Measurements from ENCODE around the gene HPN. TPM values are rescaled to one million over a fixed set of nuclear protein-coding genes. Genes with fewer than 3 reads are reported as not detected.

HPN gene
- total and polyA plus RNA-seq, 2 of the 13 experiments (the other 11 are each of a cell fraction or from before 2014, with no cell fraction given) = 46.7 to 261 TPM

DNA sequence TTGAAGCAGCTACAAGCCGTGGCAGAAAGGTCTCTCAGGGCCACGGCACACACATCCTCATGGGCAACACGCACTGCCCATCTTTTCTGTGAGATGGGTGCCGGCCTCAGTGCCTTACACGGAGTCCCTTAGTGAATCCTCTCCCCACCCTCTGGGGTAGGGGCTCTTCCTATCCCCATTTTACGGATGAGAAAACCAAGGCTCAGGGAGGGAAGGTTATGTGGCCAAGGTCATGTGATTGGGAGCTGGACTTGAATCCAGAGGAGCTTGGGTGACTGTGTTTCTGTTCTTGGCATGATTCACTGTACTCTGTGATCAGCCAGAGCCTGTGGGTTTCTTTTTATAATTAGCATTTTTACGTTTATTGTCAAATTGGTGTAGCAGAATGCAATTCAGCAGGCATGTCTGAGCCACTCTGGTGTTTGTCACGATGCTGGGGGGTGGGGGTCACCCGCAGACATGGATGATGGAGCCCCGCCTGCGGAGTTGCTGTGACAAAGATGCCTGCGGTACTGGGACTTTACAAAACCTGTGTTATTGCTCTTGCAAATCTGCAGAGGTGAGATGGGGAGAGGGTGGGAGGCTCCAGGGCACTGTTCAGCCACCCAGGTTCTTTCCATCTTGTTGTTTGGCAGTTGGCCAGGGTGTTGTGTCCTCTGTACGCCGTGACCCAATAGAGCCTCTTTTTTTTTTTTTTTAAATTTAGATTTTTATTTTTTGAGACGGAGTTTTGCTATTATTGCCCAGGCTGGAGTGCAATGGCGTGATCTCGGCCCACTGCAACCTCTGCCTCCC lies 6.7 kb upstream of the HPN start:
- Histone ChIP-seq H3K9ac (ENCODE audit: insufficient read depth, low read depth, low read length) (no peak overlapping the region), H3K36me3 (replicated peaks in 1 of 2; ENCODE audit: control insufficient read depth in 1 of 2, insufficient read depth in 2 of 2, low read length in 2 of 2) (peaks cover 1 to 15% of the 10 kb centered on the region in 2 experiments; a peak in 1 of 5 replicates), H2AFZ (ENCODE audit: low read length) (no peak overlapping the region), H3K4me3 (replicated peaks in 1 of 3; ENCODE audit: insufficient read depth in 1 of 3, low read depth in 2 of 3, low read length in 3 of 3) (no peak overlapping the region), H4K20me1 (ENCODE audit: insufficient read depth, low read length) (no peaks in the 10 kb centered on the region), H3K9me3 (ENCODE audit: low read length) (no peaks in the 10 kb centered on the region), H3K79me2 (ENCODE audit: insufficient read depth, low read length) (no peaks in the 10 kb centered on the region), H3K4me2 (ENCODE audit: low read depth, low read length) (no peak overlapping the region), H3K27me3 (ENCODE audit: control insufficient read depth in 1 of 2, insufficient read depth in 2 of 2, low read length in 2 of 2) (peaks cover 0 to 4% of the 10 kb centered on the region in 2 experiments; a peak in 1 of 5 replicates), H3K4me1 (ENCODE audit: insufficient read depth, low read length) (peaks cover 38% of the 10 kb centered on the region), H3K27ac (ENCODE audit: extremely low read length, insufficient read depth, low read length) (no peak overlapping the region)
- WGBS (ENCODE audit: low lambda C conversion rate) = 96% methylated on average over 17 of the region's 17 CpGs
- DNase-seq (ENCODE audit: low spot score) (no peak), ATAC-seq (no peak), FAIRE-seq (no peak)
- ChIA-PET CTCF (ENCODE audit: low intra/inter-chr PET ratio, low total read pairs) (no interaction called here), POLR2A (interaction anchor here (1.0 to 1.1 kb wide), 2 partner anchors 10 to 29 kb away, joined by 3 read pairs; no protein-coding TSS in a partner anchor)
- in situ Hi-C loops (cut with HindIII; ENCODE audit: extremely low pct_ligation_motif_present, low pct_unique_long_range_greater_than_20kb) = no loop called here
- BruUV-seq (replicated peaks) = no TSS peak
- intact Hi-C loops (cut with micrococcal nuclease; ENCODE audit: unreplicated experiment) = no loop called here
- TF ChIP-seq ZNF629 (CRISPR knock-in tag; conservative IDR thresholded peaks at IDR 0.05) = peak; percentile 81
- TF ChIP-seq, protein P1, sequence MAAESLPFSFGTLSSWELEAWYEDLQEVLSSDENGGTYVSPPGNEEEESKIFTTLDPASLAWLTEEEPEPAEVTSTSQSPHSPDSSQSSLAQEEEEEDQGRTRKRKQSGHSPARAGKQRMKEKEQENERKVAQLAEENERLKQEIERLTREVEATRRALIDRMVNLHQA (CRISPR knock-in tag; IDR thresholded peaks at IDR 0.05) = no peak

DNA sequence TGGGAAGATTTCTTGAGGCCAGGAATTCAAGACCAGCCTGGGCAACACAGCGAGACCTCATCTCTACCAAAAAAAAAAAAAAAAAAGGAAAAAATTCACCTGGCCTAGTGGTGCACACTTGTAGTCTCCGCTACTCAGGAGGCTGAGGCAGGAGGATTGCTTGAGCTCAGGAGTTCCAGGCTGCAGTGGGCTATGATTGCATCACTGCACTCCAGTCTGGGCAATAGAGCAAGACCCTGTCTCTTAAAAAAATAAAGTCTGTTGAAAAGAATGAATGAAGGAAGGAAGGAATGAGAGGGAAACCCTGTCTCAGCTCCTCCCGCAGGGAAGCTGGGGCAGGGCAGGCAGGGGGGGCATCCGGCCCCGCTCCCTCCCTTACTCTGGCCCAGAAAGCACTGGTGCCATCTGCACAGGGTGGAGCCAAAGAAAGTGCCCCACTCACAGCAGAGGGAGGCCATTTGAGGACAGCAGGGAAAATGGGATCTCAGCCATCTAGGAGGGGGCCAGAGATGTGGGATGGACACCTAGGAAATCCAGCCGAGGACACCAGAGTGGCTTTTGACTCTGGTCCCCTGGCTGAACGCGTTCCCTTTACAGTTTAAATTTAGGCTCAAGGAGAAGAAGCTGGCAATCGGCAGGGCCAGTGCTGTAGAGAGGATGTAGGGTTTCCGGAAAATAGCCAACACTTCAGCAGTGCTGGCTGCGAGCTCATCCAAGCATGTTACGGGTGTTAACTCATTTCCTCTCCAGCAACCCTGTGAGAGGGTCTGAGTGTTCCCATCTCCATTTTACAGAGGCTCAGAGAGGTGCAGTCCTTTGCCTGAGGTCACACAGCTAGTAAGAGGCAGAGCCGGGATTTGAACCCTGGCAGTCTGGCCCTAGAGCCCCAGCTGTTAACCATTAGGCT lies 3.6 kb upstream of the HPN start:
- H3K36me3 ChIP-seq (replicated peaks in 1 of 2; ENCODE audit: control insufficient read depth in 1 of 2, insufficient read depth in 2 of 2, low read length in 2 of 2) = peaks cover 1 to 15% of the 10 kb centered on the region in 2 experiments; a peak in 1 of 5 replicates
- H2AFZ ChIP-seq (ENCODE audit: low read length) = no peak overlapping the region
- H3K79me2 ChIP-seq (ENCODE audit: insufficient read depth, low read length) = peaks cover 13% of the 10 kb centered on the region
- H3K9ac ChIP-seq (ENCODE audit: insufficient read depth, low read depth, low read length) = no peak overlapping the region
- no peaks in the 10 kb centered on the region for H3K9me3 ChIP-seq (ENCODE audit: low read length)
- H3K4me3 ChIP-seq (replicated peaks in 1 of 3; ENCODE audit: insufficient read depth in 1 of 3, low read depth in 2 of 3, low read length in 3 of 3) = no peak overlapping the region
- intact Hi-C loops (cut with micrococcal nuclease; ENCODE audit: unreplicated experiment) (no loop called here), in situ Hi-C loops (cut with HindIII; ENCODE audit: extremely low pct_ligation_motif_present, low pct_unique_long_range_greater_than_20kb) (no loop called here)
- DNase-seq (ENCODE audit: low spot score) (no peak), ATAC-seq (no peak), FAIRE-seq (no peak)
- peaks cover 5% of the 10 kb centered on the region for H4K20me1 ChIP-seq (ENCODE audit: insufficient read depth, low read length)
- peaks cover 35% of the 10 kb centered on the region for H3K4me1 ChIP-seq (ENCODE audit: insufficient read depth, low read length)
- H3K27me3 ChIP-seq (ENCODE audit: control insufficient read depth in 1 of 2, insufficient read depth in 2 of 2, low read length in 2 of 2) = no peaks in the 10 kb centered on the region
- BruUV-seq (replicated peaks) = no TSS peak
- H3K4me2 ChIP-seq (ENCODE audit: low read depth, low read length) = no peak overlapping the region
- TF ChIP-seq ZNF768 (CRISPR knock-in tag; IDR thresholded peaks at IDR 0.05) = peak; percentile 74; the same call in 1 of the 2 replicates
- TF ChIP-seq HOXD1 (CRISPR knock-in tag; IDR thresholded peaks at IDR 0.05) = no peak
- TF ChIP-seq, protein P2, sequence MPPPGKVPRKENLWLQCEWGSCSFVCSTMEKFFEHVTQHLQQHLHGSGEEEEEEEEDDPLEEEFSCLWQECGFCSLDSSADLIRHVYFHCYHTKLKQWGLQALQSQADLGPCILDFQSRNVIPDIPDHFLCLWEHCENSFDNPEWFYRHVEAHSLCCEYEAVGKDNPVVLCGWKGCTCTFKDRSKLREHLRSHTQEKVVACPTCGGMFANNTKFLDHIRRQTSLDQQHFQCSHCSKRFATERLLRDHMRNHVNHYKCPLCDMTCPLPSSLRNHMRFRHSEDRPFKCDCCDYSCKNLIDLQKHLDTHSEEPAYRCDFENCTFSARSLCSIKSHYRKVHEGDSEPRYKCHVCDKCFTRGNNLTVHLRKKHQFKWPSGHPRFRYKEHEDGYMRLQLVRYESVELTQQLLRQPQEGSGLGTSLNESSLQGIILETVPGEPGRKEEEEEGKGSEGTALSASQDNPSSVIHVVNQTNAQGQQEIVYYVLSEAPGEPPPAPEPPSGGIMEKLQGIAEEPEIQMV (CRISPR knock-in tag; IDR thresholded peaks at IDR 0.05; ENCODE audit: low read depth) = no peak
- TF ChIP-seq PITX1 (CRISPR knock-in tag; IDR thresholded peaks at IDR 0.05) = no peak
- peak; percentile 62; the same call in 1 of the 2 replicates for TF ChIP-seq ZNF121 (CRISPR knock-in tag; IDR thresholded peaks at IDR 0.05)
- 0 out of 2 replicates have a peak, but pooled peaks have one; percentile 6 for TF ChIP-seq CEBPG (CRISPR knock-in tag; IDR thresholded peaks at IDR 0.05)
- no peak for TF ChIP-seq NFKB2 (CRISPR knock-in tag; IDR thresholded peaks at IDR 0.05; ENCODE audit: borderline replicate concordance)
- no peak for TF ChIP-seq TBX2 (CRISPR knock-in tag; IDR thresholded peaks at IDR 0.05; ENCODE audit: borderline replicate concordance)
- no peak overlapping the region for H3K27ac ChIP-seq (ENCODE audit: extremely low read length, insufficient read depth, low read length)
- 94% methylated on average over 13 of the region's 13 CpGs for WGBS (ENCODE audit: low lambda C conversion rate)
- ChIA-PET CTCF (ENCODE audit: low intra/inter-chr PET ratio, low total read pairs) (no interaction called here), POLR2A (interaction anchor here (0.7 to 1.5 kb wide), 2 partner anchors 12 to 32 kb away, joined by 3 to 4 read pairs; no protein-coding TSS in a partner anchor)
